Measurements from ENCODE around the gene MEX3D. TPM values are rescaled to one million over a fixed set of nuclear protein-coding genes. Genes with fewer than 3 reads are reported as not detected.

Gene MEX3D
- total RNA-seq, 4 donors from 2014 or later = 4.9 to 7.9 (median 6.5) TPM

- no peak for TF ChIP-seq CTCF (IDR thresholded peaks at IDR 0.05; ENCODE audit: low read depth)
These were observed 49.7 kb downstream of the MEX3D start for GRCh38 chr19:1518471-1518870.

- no peak for TF ChIP-seq CTCF (IDR thresholded peaks at IDR 0.05; ENCODE audit: low read depth)
These were observed 51.8 kb downstream of the MEX3D start for GRCh38 chr19:1516395-1516753.

GRCh38 chr19:1514986-1515721, 53.0 kb downstream of the MEX3D start:
- no peak for TF ChIP-seq CTCF (IDR thresholded peaks at IDR 0.05; ENCODE audit: low read depth)

- TF ChIP-seq CTCF (IDR thresholded peaks at IDR 0.05; ENCODE audit: low read depth) = no peak
These were observed 53.8 kb downstream of the MEX3D start for GRCh38 chr19:1514295-1514661.

- no peak for TF ChIP-seq CTCF (IDR thresholded peaks at IDR 0.05; ENCODE audit: low read depth)
These were observed 54.4 kb downstream of the MEX3D start for GRCh38 chr19:1513499-1514294.

- TF ChIP-seq CTCF (IDR thresholded peaks at IDR 0.05; ENCODE audit: low read depth) = no peak
These were observed 55.2 kb downstream of the MEX3D start, which contains the start of gene ADAMTSL5 for GRCh38 chr19:1512671-1513498. Gene ADAMTSL5 (minus strand): TSS chr19:1513019. CDS start chr19:1510943, 2,076 bp downstream.

All from subcutaneous adipose tissue (tissue), 4 donors.